HepG2 (cell line): ENCODE measurements around the gene ACOT9. TPM values are rescaled to one million over a fixed set of nuclear protein-coding genes. Genes with fewer than 3 reads are reported as not detected.
A peak's percentile ranks its signal among the peaks of the same experiment; 100 is the strongest.

Experiments
- DNMT3B ChIP-seq: conservative IDR thresholded peaks from 2 replicates; pipeline ENCODE4 v1.6.1; 2016; ENCODE audit warnings: missing biosample characterization, control low read depth
- E2F5 ChIP-seq: sonication (generic); formaldehyde crosslinking; conservative IDR thresholded peaks from 2 replicates; pipeline ENCODE4 v1.4.0; 2020; ENCODE audit warnings: missing genetic modification reagents
- FOXA1 ChIP-seq, 2 experiments: fragments of 450-650 bp in 1 of 2; sonication (generic) in 1 of 2; formaldehyde crosslinking in 1 of 2; IDR thresholded peaks; 2 replicates each; pipeline versions ENCODE4 v1.4.0 to v1.6.1; 2016 to 2020; ENCODE audit warnings: missing genetic modification reagents in 1 of 2
- GMEB1 ChIP-seq: sonication (generic); formaldehyde crosslinking; IDR thresholded peaks from 2 replicates; pipeline ENCODE4 v1.5.1; 2020; ENCODE audit warnings: missing genetic modification reagents, mild to moderate bottlenecking, borderline replicate concordance
- HIVEP1 ChIP-seq: sonication (generic); formaldehyde crosslinking; IDR thresholded peaks from 2 replicates; pipeline ENCODE4 v1.4.0; 2020; ENCODE audit warnings: mild to moderate bottlenecking, missing genetic modification reagents
- HMGXB4 ChIP-seq, 2 experiments: sonication (generic) in 1 of 2; formaldehyde crosslinking in 1 of 2; IDR thresholded peaks; 2 replicates each; pipeline versions ENCODE4 v1.4.0 to v1.6.1; 2018 to 2020; ENCODE audit warnings: missing genetic modification reagents in 2 of 2, borderline replicate concordance in 1 of 2, low read depth in 1 of 2, mild to moderate bottlenecking in 1 of 2, missing biosample characterization in 1 of 2
- HNRNPK ChIP-seq: fragments of 200-400 bp; formaldehyde crosslinking; IDR thresholded peaks from 2 replicates; pipeline ENCODE4 v1.6.1; 2018; ENCODE audit warnings: low read length, low read depth, moderate library complexity, mild to moderate bottlenecking; ENCODE audit not compliant: poor library complexity, severe bottlenecking
- HNRNPLL ChIP-seq: fragments of 200-400 bp; formaldehyde crosslinking; IDR thresholded peaks from 2 replicates; pipeline ENCODE4 v1.6.1; 2017; ENCODE audit warnings: mild to moderate bottlenecking, low read depth, low read length; ENCODE audit not compliant: poor library complexity, severe bottlenecking
- MXD1 ChIP-seq: sonication (generic); formaldehyde crosslinking; IDR thresholded peaks from 2 replicates; pipeline ENCODE4 v1.4.0; 2020; ENCODE audit warnings: mild to moderate bottlenecking, missing genetic modification reagents
- MXI1 ChIP-seq: IDR thresholded peaks from 3 replicates; pipeline ENCODE4 v1.6.1; 2012; ENCODE audit warnings: low read depth, low read length, inconsistent platforms, borderline replicate concordance
- PHF20 ChIP-seq: sonication (generic); formaldehyde crosslinking; IDR thresholded peaks from 2 replicates; pipeline ENCODE4 v1.5.0; 2020; ENCODE audit warnings: mild to moderate bottlenecking, missing genetic modification reagents
- POLR2G ChIP-seq: fragments of 200-400 bp; formaldehyde crosslinking; IDR thresholded peaks from 2 replicates; pipeline ENCODE4 v1.6.1; 2018; ENCODE audit warnings: mild to moderate bottlenecking, low read depth, low read length, moderate library complexity
- STAG1 ChIP-seq: sonication (generic); formaldehyde crosslinking; IDR thresholded peaks from 2 replicates; pipeline ENCODE4 v1.4.0; 2020; ENCODE audit warnings: missing genetic modification reagents
- TEAD3 ChIP-seq: optimal IDR thresholded peaks from 2 replicates; pipeline ENCODE3; 2016; ENCODE audit warnings: borderline replicate concordance
- ZBTB20 ChIP-seq: sonication (generic); formaldehyde crosslinking; IDR thresholded peaks from 2 replicates; pipeline ENCODE4 v1.8.1; 2023; ENCODE audit warnings: missing genetic modification reagents, low read depth, mild to moderate bottlenecking, borderline replicate concordance
- ZBTB37 ChIP-seq: sonication (generic); formaldehyde crosslinking; IDR thresholded peaks from 2 replicates; pipeline ENCODE4 v1.4.0; 2020; ENCODE audit warnings: mild to moderate bottlenecking, missing genetic modification reagents
- ZFX ChIP-seq: sonication (generic); formaldehyde crosslinking; IDR thresholded peaks from 2 replicates; pipeline ENCODE4 v1.4.0; 2020; ENCODE audit warnings: mild to moderate bottlenecking, low read depth, missing genetic modification reagents, moderate library complexity
- ZFY ChIP-seq: sonication (generic); formaldehyde crosslinking; IDR thresholded peaks from 2 replicates; pipeline ENCODE4 v1.4.0; 2020; ENCODE audit warnings: missing genetic modification reagents
- ZNF275 ChIP-seq: sonication (generic); formaldehyde crosslinking; IDR thresholded peaks from 2 replicates; pipeline ENCODE4 v1.8.0; 2022; ENCODE audit warnings: missing genetic modification reagents, mild to moderate bottlenecking, inconsistent platforms, borderline replicate concordance
- polyA plus RNA-seq, 8 experiments: library from polyadenylated mRNA; depleted of rRNA in 3 of 8; stranded (reverse) in 7 of 8; unstranded in 1 of 8; fragments of >200 nt; fragmentation: Illumina TruSeq in 4 of 8; extraction: Trizol in 4 of 8; gene quantifications; 2 replicates each; pipeline versions ENCODE4 v1.2.1 to v1.2.3, GENCODE V29; 2011 to 2016; ENCODE audit warnings: low read depth in 4 of 8, missing spikeins in 1 of 8, mixed read lengths in 1 of 8; ENCODE audit not compliant: insufficient read depth in 1 of 8
- total RNA-seq, 5 experiments: library from RNA; depleted of rRNA; stranded (reverse); fragments of >200 nt; fragmentation: Illumina TruSeq; extraction: Trizol; gene quantifications; 2 replicates each; pipeline ENCODE4 v1.2.3, GENCODE V29; 2016; ENCODE audit warnings: low read depth in 1 of 5

The ACOT9 gene
- total and polyA plus RNA-seq, 2 of the 13 experiments (the other 11 are each of a cell fraction or from before 2014, with no cell fraction given) = 33.3 to 36.9 TPM

GRCh38 chrX:23742697-23743622, at the start of gene ACOT9 (continued):
- TF ChIP-seq POLR2G (peak; percentile 49; the same call in 1 of the 2 replicates), MXD1 (CRISPR knock-in tag) (no peak; the same call in 1 of the 2 replicates), ZBTB20 (CRISPR knock-in tag) (0 out of 2 replicates have a peak, but pooled peaks have one; percentile 25), MXI1 (peak; percentile 52; the same call in 1 of the 3 replicates), ZFX (CRISPR knock-in tag) (peak; percentile 75), E2F5 (CRISPR knock-in tag) (no peak), HNRNPK (no peak), HNRNPLL (peak; percentile 75), ZNF275 (CRISPR knock-in tag) (no peak), HMGXB4 (CRISPR knock-in tag; IDR thresholded peaks at IDR 0.05; ENCODE audit: borderline replicate concordance in 1 of 2, low read depth in 1 of 2) (peak in 1 of 2 experiments; percentile 59; a peak in 1 of 4 replicates), GMEB1 (CRISPR knock-in tag) (peak; percentile 64; the same call in 1 of the 2 replicates), HIVEP1 (CRISPR knock-in tag) (0 out of 2 replicates have a peak, but pooled peaks have one; percentile 42), PHF20 (CRISPR knock-in tag) (peak; percentile 48; the same call in 1 of the 2 replicates), TEAD3 (CRISPR knock-in tag) (no peak), ZFY (CRISPR knock-in tag) (peak; percentile 58), STAG1 (CRISPR knock-in tag) (no peak), DNMT3B (CRISPR knock-in tag) (no peak), FOXA1 (IDR thresholded peaks at IDR 0.05) (no peak), FOXA1 (CRISPR knock-in tag; IDR thresholded peaks at IDR 0.05) (no peak), ZBTB37 (no peak)
